NCI-H2081 treated with DMSO at 0.1 percent for 48 hours (cell line): ENCODE data around the gene AKR1A1.
"Not testable (repeated sequence)": the region's sequence is repeated elsewhere in the genome, so short reads cannot be mapped to it uniquely, and the experiment has no call there.

Experiments used
- DNase-seq: peaks from one replicate; lab custom pipeline; 2025; lab: John Stamatoyannopoulos, UW

AKR1A1 gene

DNA sequence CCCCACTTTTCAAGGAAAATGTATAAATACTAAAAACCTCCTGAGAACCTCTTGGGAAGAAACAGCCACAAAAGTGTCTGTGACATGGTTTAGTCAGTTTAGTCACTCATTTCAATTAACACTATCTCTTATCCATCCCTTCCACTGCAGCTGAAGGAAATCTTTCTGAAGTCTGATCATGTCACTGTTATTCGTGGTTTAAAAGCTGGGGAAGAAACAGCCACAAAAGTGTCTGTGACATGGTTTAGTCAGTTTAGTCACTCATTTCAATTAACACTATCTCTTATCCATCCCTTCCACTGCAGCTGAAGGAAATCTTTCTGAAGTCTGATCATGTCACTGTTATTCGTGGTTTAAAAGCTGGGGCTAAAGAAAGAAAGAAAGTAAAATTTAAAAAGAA lies 27.1 kb upstream of the AKR1A1 start:
- DNase-seq = not testable (repeated sequence)

- not testable (repeated sequence) for DNase-seq
These were observed 26.7 kb upstream of the AKR1A1 start for GRCh38 chr1:45523975-45524374.

DNA sequence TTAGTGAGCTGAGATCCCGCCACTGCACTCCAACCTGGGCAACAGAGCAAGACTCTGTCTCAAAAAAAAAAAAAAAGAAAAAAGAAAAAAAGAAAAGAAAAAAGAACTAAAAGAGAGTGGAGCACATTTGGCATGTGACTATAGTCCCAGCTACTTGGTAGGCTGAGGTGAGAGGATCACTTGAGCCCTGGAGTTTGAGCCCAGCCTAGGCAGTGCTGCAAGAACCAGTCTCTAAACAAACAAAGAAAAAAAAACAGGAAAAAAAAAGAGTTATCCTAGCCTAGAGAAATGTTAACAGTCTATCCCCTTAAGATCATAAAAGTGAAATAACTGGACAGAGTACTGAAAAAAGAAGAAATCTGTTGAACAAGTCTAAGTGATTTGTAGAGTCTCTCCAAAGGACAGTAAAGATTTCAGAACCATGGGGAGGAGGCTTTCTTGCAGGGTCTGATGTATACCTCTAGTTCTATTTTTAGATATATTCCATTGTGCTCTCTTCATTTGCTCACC lies 24.4 kb upstream of the AKR1A1 start:
- no peak for DNase-seq

DNA sequence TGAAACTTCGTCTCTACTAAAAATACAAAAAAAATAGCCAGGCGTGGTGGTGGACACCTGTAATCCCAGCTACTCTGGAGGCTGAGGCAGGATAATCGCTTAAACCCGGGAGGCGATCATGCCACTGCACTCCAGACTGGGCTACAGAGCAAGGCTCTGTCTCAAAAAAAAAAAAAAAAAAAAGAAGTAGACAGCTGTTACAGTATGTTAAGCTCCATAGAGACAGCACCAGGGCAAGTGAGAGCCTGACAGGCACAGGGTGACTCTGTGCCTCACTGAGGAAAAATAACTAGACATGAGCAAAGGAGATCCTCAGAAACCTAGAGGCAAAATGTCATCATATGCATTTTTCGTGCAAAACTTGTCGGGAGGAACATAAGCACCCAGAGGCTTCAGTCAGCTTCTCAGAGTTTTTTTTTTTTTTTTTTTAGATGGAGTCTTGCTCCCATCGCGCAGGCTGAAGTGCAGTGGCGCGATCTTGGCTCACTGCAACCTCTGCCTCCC lies 19.9 kb upstream of the AKR1A1 start:
- no peak for DNase-seq

DNA sequence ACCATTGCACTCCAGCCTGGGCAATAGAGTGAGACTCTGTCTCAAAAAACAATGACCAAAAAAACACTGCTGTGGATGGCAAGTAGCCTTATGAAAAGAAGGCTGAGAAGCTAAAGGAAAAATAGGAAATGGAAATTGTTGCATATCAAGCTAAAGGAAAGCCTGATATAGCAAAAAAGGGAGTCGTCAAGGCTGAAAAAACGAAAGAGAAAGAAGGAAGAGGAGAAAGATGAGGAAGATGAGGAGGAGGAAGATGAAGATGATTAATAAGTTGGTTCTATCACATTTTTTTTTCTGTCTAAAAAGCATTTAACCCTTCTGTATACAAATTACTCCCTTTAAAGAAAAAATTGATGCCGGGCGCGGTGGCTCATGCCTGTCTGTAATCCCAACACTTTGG lies 18.8 kb upstream of the AKR1A1 start:
- DNase-seq = no peak

DNA sequence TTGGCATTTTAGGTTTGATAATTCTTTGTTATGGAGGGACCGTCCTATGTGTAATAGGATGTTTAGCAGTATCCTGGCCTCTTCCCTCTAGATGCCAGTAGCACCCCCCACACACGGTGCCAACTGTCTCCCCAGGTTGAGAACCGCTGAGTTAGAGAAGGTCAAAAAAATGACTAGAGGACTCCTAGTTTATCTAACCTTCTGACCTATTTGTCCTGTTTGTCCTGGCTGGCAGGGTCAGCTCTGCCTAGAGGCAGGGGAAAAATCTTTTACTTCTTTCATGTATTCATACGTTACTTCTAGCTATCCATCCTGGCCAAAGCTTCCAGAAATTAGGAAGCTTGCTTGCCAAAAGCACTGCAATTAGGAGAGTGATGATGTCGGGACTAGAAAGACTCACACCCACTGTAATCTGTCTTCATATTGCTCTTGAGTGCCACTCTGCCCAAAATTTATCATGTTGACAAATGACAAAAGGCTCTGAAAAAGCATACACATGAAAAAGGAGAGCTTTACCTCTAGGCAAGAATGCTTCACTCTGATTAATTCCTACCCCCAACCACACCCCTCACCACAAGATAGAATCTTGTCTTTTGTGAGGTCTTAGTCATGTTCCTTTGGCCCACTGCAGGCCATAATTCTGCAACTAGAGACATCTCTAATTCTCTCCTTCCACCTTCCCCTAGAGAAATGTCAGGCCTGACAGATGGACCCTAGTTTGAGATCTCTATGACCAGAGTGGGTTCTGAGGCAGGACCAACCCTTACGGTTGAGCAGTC lies 14.4 kb upstream of the AKR1A1 start:
- DNase-seq = no peak

GRCh38 chr1:45536886-45537285 lies 13.7 kb upstream of the AKR1A1 start:
- no peak for DNase-seq

DNA sequence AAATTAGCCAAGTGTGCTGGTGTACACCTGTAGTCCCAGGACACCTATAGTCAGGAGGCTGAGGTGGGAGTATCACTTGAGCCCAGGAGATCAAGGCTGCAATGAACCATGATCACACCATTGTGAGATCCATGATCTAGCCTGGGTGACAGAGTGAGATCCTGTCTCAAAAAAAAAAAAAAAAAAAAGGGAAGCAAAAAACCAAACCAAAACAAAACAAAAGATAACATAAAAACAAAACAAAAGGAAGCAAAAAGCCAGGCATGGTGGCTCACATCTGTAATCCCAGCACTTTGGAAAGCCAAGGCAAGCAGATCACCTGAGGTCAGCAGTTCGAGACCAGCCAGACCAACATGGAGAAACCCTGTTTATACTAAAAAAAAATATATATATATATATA lies 9.4 kb upstream of the AKR1A1 start:
- no peak for DNase-seq

DNA sequence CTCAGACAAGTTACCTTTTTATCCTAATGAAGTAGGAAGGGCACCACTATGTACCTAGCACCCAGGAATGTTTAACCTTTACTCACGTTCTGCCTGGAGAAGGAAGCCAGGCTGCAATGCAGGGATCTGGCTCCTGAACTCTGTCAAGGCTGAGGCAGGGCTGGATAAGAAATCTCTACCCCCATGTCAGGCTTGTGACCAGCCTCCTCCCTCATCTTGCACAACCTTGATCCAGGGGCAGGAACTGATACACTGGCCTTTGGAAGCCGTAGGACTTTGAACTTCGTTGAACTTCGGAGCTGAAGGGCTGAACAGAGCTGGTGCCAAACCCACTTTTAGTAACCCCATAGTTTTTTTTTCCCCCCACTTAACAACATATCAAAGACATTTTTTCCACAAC lies 8.0 kb upstream of the AKR1A1 start:
- no peak for DNase-seq

GRCh38 chr1:45543581-45544417 lies 6.8 kb upstream of the AKR1A1 start:
- no peak for DNase-seq

GRCh38 chr1:45544530-45544929 lies 6.1 kb upstream of the AKR1A1 start:
- no peak for DNase-seq

GRCh38 chr1:45545019-45545493 lies 5.6 kb upstream of the AKR1A1 start:
- DNase-seq = no peak

DNA sequence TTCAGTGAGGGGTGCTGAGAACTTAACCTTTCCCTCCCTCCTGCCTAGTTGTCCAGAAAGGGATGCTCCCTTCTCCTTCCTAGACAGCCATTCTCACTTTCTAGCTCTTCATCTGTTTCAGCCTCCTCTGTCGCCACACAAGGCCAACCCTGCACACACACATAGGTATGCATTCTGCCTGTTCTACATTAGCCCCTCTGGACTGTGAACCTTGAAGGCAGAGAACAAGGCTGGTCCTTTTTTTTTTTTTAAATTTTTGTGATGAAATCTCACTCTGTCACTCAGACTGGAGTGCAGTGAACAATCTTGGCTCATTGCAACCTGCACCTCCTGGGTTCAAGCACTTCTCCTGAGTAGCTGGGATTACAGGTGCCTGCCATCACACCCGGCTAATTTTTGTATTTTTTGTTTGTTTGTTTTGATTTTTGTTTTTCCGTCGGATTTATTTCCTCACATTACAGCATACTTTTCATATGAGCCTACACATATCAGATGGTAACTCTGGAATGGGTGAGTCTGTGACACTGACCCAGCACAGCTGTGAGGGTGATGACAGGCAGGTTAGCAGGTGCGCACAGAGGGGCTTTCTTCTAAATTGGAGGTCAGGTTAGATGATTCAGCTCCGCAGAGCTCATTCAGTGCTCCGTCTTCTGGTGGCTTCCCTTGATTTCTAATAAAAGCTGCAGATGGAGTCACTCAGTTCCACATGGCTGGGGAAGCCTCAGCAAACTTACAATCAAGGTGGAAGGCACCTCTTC lies 4.9 kb upstream of the AKR1A1 start:
- no peak for DNase-seq

DNA sequence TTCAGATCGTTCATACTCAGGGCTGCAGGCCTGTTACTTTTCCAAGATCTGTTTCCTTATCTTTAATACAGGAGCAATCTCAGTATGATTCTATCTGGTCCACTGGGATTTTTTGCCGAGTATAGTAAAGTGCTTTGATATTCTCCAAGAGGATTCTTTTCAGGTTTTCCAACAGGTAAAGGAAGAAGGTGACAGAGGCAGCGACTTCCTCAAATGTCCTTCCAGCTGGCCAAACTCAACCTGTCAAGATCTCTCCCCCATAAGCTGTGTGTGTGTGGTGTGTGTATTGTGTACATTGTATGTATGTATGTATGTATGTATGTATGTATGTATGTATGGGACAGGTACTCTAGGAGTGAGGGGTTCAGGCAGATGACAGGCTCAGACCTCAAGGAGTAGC lies 1.1 kb downstream of the AKR1A1 start:
- no peak for DNase-seq

DNA sequence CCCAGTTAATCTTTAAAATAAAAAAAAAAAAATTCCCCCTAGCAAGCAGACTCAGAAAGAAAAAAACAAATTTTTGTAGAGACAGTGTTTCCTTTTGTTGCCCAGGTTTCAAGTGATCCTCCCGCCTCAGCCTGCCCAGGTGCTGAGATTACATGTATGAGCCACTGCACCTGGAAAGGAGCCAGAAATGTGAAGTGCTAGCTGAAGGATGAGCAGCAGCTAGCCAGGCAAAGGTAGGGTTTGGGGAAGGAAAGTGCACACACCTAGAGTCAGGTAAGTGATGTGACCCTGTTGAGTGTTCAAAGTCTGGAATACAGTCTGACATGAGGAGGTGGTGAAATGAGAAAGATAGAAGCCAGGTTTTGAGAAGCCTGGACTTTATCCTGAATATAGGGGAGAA lies 1.7 kb downstream of the AKR1A1 start:
- DNase-seq = peak; percentile 24

DNA sequence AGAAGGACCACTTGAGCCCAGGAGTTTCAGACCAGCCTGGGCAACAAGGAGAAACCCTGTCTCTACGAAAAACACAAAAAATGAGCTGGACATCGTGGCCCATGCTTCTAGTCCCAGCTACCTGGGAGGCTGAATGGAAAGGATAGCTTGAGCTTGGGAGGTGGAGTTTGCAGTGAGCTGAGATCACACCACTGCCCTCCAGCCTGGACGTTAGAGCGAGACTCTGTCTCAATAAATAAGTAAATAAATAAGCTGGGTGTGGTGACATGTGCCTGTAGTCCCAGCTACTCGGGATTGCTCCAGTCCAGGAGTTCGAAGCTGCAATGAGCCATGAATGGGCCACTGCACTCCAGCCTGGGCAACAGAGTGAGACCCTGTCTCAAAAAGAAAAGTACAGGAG lies 3.6 kb downstream of the AKR1A1 start:
- no peak for DNase-seq

GRCh38 chr1:45557422-45557944 lies 6.9 kb downstream of the AKR1A1 start:
- DNase-seq = no peak

GRCh38 chr1:45563843-45564242 lies 13.2 kb downstream of the AKR1A1 start:
- DNase-seq = no peak

- no peak for DNase-seq
These were observed 16.1 kb downstream of the AKR1A1 start for GRCh38 chr1:45566722-45567121.

DNA sequence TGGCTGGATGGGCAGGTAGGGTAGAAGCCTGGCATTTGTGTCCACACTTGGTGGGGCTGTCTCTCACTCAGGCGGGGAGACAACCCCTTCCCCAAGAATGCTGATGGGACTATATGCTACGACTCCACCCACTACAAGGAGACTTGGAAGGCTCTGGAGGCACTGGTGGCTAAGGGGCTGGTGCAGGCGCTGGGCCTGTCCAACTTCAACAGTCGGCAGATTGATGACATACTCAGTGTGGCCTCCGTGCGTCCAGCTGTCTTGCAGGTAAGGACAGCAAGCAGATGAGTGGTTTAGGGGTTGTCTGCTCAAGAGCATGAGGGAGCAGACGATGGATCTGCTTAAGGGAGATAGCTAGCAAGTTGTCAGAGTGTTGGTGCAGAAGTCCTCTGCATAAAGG lies 17.3 kb downstream of the AKR1A1 start:
- no peak for DNase-seq

DNA sequence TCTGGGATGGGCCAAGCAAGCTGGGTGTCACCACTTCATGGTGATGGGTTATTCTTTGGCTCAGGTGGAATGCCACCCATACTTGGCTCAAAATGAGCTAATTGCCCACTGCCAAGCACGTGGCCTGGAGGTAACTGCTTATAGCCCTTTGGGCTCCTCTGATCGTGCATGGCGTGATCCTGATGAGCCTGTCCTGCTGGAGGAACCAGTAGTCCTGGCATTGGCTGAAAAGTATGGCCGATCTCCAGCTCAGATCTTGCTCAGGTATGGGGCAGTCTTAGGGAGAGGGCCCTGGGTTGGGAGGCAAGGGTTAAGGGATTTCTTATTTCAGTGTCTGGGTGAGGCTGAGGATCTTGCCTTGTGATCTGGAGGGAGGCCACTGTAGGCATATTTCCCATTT lies 17.8 kb downstream of the AKR1A1 start:
- DNase-seq = no peak

DNA sequence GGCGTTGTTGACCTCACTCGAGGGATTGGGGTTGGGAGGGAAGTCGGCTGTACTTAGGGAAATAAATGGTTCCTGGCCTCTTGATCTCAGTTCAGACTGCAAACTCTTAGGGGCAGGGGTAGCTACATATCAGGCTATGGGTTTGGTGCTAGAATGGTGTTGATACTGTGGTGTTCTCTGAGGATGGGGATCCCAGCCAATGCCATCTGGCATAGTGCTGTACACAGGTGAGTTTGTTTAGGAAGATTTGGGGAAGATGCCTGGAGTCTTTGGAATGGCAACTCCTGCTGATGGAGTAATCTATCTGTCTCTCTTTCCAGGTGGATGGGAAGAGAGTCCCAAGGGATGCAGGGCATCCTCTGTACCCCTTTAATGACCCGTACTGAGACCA lies 18.9 kb downstream of the AKR1A1 start:
- DNase-seq = no peak
